Progenitor cell of endocrine pancreas (in vitro differentiated cells): ENCODE measurements around the gene NETO1. TPM values are rescaled to one million over a fixed set of nuclear protein-coding genes. Genes with fewer than 3 reads are reported as not detected.

Experiments used
- DNase-seq: peaks from one replicate; pipeline ENCODE4 v3.0.0; 2021; ENCODE audit warnings: low spot score; ENCODE audit not compliant: unreplicated experiment
- H3K27ac Mint-ChIP-seq: 2 replicates; pipeline ENCODE4 v1.8.0; 2021; ENCODE audit warnings: mild to moderate bottlenecking, moderate library complexity, mixed read lengths
- H3K27me3 Mint-ChIP-seq: 2 replicates; pipeline ENCODE4 v1.8.0; 2021; ENCODE audit warnings: mixed read lengths
- H3K36me3 Mint-ChIP-seq: 2 replicates; pipeline ENCODE4 v1.8.0; 2022; ENCODE audit warnings: mixed read lengths; ENCODE audit not compliant: insufficient read depth
- H3K4me1 Mint-ChIP-seq: 2 replicates; pipeline ENCODE4 v1.8.0; 2021; ENCODE audit warnings: low read depth, mixed read lengths
- H3K4me3 Mint-ChIP-seq: 2 replicates; pipeline ENCODE4 v1.8.0; 2021; ENCODE audit warnings: low read depth, mild to moderate bottlenecking, moderate library complexity, mixed read lengths
- H3K9me3 Mint-ChIP-seq: 2 replicates; pipeline ENCODE4 v1.8.0; 2021; ENCODE audit warnings: low read depth, mixed read lengths
- CTCF ChIP-seq: fragments of 200-600 bp; sonication (generic); IDR thresholded peaks from one replicate; pipeline ENCODE4 v1.5.0; 2021; ENCODE audit warnings: antibody characterized with exemption, mild to moderate bottlenecking; ENCODE audit not compliant: unreplicated experiment
- total RNA-seq: library from RNA; stranded (reverse); gene quantifications from 2 replicates; pipeline ENCODE4 v1.2.1, GENCODE V29; 2021

Gene NETO1
- total RNA-seq, 1 donor from 2014 or later, result 52.4 TPM

- H3K36me3 Mint-ChIP-seq, result peaks cover 6% of the 10 kb centered on the region
- no peak overlapping the region for H3K4me3 Mint-ChIP-seq
- TF ChIP-seq CTCF, result no peak
- H3K27ac Mint-ChIP-seq, result no peak overlapping the region
- H3K4me1 Mint-ChIP-seq, result no peaks in the 10 kb centered on the region
- DNase-seq, result no peak
- H3K27me3 Mint-ChIP-seq, result no peaks in the 10 kb centered on the region
- H3K9me3 Mint-ChIP-seq, result no peaks in the 10 kb centered on the region
Measured at GRCh38 chr18:72828601-72829000, 39.2 kb downstream of the NETO1 start.

DNA sequence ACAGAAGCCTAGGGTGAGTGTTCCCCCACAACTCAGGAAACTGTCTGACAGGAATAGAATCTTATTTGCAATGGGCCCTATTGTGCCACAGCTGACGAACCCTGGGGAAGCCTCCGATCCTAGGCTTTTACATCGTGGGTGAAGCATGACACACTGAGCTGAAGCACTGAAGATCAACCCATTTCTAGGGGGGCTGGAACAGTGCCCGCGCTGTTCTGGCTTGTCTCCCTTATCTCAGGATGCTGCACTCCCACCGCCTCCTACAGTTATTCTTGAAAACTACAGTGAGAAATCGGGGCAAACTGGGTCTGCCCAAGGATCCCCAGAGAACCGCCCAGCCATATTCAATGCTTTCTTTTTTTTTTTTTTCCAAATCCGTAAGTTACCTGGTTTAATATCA lies 41.1 kb downstream of the NETO1 start:
- Mint-ChIP-seq H3K4me1 (no peaks in the 10 kb centered on the region), H3K9me3 (no peaks in the 10 kb centered on the region), H3K27me3 (no peaks in the 10 kb centered on the region), H3K4me3 (no peak overlapping the region), H3K27ac (no peak overlapping the region), H3K36me3 (peaks cover 12% of the 10 kb centered on the region)
- DNase-seq, result no peak
- TF ChIP-seq CTCF, result no peak

- no peak overlapping the region for H3K27ac Mint-ChIP-seq
- no peak overlapping the region for H3K4me3 Mint-ChIP-seq
- no peak for DNase-seq
- no peak for TF ChIP-seq CTCF
- no peaks in the 10 kb centered on the region for H3K27me3 Mint-ChIP-seq
- H3K36me3 Mint-ChIP-seq, result peaks cover 12% of the 10 kb centered on the region
- H3K4me1 Mint-ChIP-seq, result no peaks in the 10 kb centered on the region
- H3K9me3 Mint-ChIP-seq, result no peaks in the 10 kb centered on the region
Measured at GRCh38 chr18:72823345-72823744, 44.4 kb downstream of the NETO1 start.

GRCh38 chr18:72822202-72822601 lies 45.6 kb downstream of the NETO1 start:
- peaks cover 13% of the 10 kb centered on the region for H3K36me3 Mint-ChIP-seq
- H3K27ac Mint-ChIP-seq, result no peak overlapping the region
- TF ChIP-seq CTCF, result no peak
- no peaks in the 10 kb centered on the region for H3K4me1 Mint-ChIP-seq
- no peaks in the 10 kb centered on the region for H3K27me3 Mint-ChIP-seq
- DNase-seq, result no peak
- H3K4me3 Mint-ChIP-seq, result no peak overlapping the region
- H3K9me3 Mint-ChIP-seq, result no peaks in the 10 kb centered on the region

- no peaks in the 10 kb centered on the region for H3K27me3 Mint-ChIP-seq
- no peak for DNase-seq
- H3K9me3 Mint-ChIP-seq, result no peaks in the 10 kb centered on the region
- peaks cover 19% of the 10 kb centered on the region for H3K36me3 Mint-ChIP-seq
- H3K27ac Mint-ChIP-seq, result no peak overlapping the region
- no peak for TF ChIP-seq CTCF
- no peak overlapping the region for H3K4me3 Mint-ChIP-seq
- H3K4me1 Mint-ChIP-seq, result no peaks in the 10 kb centered on the region
Measured at GRCh38 chr18:72820571-72820970, 47.2 kb downstream of the NETO1 start.
